ENCODE results near the gene ZNF205. TPM values are rescaled to one million over a fixed set of nuclear protein-coding genes. Genes with fewer than 3 reads are reported as not detected.

ZNF205 gene
- total and polyA plus RNA-seq, 2 experiments from 2014 or later = 16.6 to 29.1 TPM

- Histone ChIP-seq H3K4me2 (no peak overlapping the region), H3K79me2 (replicated peaks; ENCODE audit: insufficient read depth) (peaks cover 2% of the 10 kb centered on the region), H3K9me2 (ENCODE audit: insufficient read depth) (no peaks in the 10 kb centered on the region), H2AFZ (no peak overlapping the region), H3K27ac (ENCODE audit: low read depth) (no peak overlapping the region), H3F3A (replicated peaks; ENCODE audit: low read depth) (0 out of 2 replicates have a peak, but pooled peaks cover 10% of the 10 kb centered on the region), H3K4me3 (no peak overlapping the region), H4K20me1 (replicated peaks; ENCODE audit: insufficient read depth) (no peaks in the 10 kb centered on the region), H3K4me1 (ENCODE audit: insufficient read depth) (0 out of 2 replicates have a peak, but pooled peaks cover 1% of the 10 kb centered on the region), H3K36me3 (ENCODE audit: insufficient read depth) (no peaks in the 10 kb centered on the region; the same call in 1 of the 2 replicates), H3K27me3 (ENCODE audit: insufficient read depth) (no peaks in the 10 kb centered on the region)
- no peak overlapping the region for H3K27ac Mint-ChIP-seq
- H3K4me3 Mint-ChIP-seq = no peak overlapping the region
- DNase-seq (ENCODE audit: low spot score) = no peak
- peaks cover 12% of the 10 kb centered on the region for H3K27me3 Mint-ChIP-seq (ENCODE audit: insufficient read depth, low read depth, poor library complexity)
- H3K4me1 Mint-ChIP-seq = peaks cover 6% of the 10 kb centered on the region; the same call in 2 of the 3 replicates
- no peak for ATAC-seq
- TF ChIP-seq, protein P1, sequence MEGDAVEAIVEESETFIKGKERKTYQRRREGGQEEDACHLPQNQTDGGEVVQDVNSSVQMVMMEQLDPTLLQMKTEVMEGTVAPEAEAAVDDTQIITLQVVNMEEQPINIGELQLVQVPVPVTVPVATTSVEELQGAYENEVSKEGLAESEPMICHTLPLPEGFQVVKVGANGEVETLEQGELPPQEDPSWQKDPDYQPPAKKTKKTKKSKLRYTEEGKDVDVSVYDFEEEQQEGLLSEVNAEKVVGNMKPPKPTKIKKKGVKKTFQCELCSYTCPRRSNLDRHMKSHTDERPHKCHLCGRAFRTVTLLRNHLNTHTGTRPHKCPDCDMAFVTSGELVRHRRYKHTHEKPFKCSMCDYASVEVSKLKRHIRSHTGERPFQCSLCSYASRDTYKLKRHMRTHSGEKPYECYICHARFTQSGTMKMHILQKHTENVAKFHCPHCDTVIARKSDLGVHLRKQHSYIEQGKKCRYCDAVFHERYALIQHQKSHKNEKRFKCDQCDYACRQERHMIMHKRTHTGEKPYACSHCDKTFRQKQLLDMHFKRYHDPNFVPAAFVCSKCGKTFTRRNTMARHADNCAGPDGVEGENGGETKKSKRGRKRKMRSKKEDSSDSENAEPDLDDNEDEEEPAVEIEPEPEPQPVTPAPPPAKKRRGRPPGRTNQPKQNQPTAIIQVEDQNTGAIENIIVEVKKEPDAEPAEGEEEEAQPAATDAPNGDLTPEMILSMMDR (conservative IDR thresholded peaks at IDR 0.05; ENCODE audit: low read depth in 2 of 2) = no peak
- TF ChIP-seq STAT1 (IDR thresholded peaks at IDR 0.05; ENCODE audit: unreplicated experiment) = no peak
- no peak for TF ChIP-seq ETS1 (IDR thresholded peaks at IDR 0.05)
- TF ChIP-seq NANOG (IDR thresholded peaks at IDR 0.05; ENCODE audit: borderline replicate concordance) = no peak
- no peak for TF ChIP-seq POLR2AphosphoS5 (IDR thresholded peaks at IDR 0.05; ENCODE audit: low read depth)
- TF ChIP-seq ZNF331 (CRISPR knock-in tag; IDR thresholded peaks at IDR 0.05; ENCODE audit: low read depth) = no peak
- TF ChIP-seq CREB1 (CRISPR knock-in tag; IDR thresholded peaks at IDR 0.05; ENCODE audit: low read depth) = no peak
- TF ChIP-seq, protein P2, sequence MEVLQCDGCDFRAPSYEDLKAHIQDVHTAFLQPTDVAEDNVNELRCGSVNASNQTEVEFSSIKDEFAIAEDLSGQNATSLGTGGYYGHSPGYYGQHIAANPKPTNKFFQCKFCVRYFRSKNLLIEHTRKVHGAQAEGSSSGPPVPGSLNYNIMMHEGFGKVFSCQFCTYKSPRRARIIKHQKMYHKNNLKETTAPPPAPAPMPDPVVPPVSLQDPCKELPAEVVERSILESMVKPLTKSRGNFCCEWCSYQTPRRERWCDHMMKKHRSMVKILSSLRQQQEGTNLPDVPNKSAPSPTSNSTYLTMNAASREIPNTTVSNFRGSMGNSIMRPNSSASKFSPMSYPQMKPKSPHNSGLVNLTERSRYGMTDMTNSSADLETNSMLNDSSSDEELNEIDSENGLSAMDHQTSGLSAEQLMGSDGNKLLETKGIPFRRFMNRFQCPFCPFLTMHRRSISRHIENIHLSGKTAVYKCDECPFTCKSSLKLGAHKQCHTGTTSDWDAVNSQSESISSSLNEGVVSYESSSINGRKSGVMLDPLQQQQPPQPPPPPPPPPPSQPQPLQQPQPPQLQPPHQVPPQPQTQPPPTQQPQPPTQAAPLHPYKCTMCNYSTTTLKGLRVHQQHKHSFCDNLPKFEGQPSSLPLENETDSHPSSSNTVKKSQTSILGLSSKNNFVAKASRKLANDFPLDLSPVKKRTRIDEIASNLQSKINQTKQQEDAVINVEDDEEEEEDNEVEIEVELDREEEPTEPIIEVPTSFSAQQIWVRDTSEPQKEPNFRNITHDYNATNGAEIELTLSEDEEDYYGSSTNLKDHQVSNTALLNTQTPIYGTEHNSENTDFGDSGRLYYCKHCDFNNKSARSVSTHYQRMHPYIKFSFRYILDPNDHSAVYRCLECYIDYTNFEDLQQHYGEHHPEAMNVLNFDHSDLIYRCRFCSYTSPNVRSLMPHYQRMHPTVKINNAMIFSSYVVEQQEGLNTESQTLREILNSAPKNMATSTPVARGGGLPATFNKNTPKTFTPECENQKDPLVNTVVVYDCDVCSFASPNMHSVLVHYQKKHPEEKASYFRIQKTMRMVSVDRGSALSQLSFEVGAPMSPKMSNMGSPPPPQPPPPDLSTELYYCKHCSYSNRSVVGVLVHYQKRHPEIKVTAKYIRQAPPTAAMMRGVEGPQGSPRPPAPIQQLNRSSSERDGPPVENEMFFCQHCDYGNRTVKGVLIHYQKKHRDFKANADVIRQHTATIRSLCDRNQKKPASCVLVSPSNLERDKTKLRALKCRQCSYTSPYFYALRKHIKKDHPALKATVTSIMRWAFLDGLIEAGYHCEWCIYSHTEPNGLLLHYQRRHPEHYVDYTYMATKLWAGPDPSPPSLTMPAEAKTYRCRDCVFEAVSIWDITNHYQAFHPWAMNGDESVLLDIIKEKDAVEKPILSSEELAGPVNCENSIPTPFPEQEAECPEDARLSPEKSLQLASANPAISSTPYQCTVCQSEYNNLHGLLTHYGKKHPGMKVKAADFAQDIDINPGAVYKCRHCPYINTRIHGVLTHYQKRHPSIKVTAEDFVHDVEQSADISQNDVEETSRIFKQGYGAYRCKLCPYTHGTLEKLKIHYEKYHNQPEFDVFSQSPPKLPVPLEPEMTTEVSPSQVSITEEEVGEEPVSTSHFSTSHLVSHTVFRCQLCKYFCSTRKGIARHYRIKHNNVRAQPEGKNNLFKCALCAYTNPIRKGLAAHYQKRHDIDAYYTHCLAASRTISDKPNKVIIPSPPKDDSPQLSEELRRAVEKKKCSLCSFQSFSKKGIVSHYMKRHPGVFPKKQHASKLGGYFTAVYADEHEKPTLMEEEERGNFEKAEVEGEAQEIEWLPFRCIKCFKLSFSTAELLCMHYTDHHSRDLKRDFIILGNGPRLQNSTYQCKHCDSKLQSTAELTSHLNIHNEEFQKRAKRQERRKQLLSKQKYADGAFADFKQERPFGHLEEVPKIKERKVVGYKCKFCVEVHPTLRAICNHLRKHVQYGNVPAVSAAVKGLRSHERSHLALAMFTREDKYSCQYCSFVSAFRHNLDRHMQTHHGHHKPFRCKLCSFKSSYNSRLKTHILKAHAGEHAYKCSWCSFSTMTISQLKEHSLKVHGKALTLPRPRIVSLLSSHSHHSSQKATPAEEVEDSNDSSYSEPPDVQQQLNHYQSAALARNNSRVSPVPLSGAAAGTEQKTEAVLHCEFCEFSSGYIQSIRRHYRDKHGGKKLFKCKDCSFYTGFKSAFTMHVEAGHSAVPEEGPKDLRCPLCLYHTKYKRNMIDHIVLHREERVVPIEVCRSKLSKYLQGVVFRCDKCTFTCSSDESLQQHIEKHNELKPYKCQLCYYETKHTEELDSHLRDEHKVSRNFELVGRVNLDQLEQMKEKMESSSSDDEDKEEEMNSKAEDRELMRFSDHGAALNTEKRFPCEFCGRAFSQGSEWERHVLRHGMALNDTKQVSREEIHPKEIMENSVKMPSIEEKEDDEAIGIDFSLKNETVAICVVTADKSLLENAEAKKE (CRISPR knock-in tag; IDR thresholded peaks at IDR 0.05) = no peak
- H3K36me3 Mint-ChIP-seq (ENCODE audit: low read depth) = peaks cover 6% of the 10 kb centered on the region
- peaks cover 3% of the 10 kb centered on the region; the same call in 2 of the 3 replicates for H3K9me3 Mint-ChIP-seq
These were observed 28.4 kb downstream of the ZNF205 start for GRCh38 chr16:3140603-3141427.
